SU-DHL-6 (cell line): ENCODE data around the gene ZFR2.

Source experiments
- H2AFZ ChIP-seq: fragments of 200-600 bp; sonication (generic); 2 replicates; pipeline ENCODE4 v1.6.1; 2014; ENCODE audit warnings: low read depth, mild to moderate bottlenecking, moderate library complexity, mixed read lengths, antibody characterized with exemption, low read length; ENCODE audit not compliant: severe bottlenecking
- H3F3A ChIP-seq: fragments of 200-600 bp; shearing (Covaris generic); 2 replicates; pipeline ENCODE4 v1.6.0; 2016; ENCODE audit warnings: antibody characterized with exemption, mild to moderate bottlenecking; ENCODE audit not compliant: insufficient read depth
- H3K27ac ChIP-seq: fragments of 200-600 bp; sonication (generic); 2 replicates; pipeline ENCODE4 v1.5.1; 2016; ENCODE audit warnings: low read depth, mild to moderate bottlenecking, low read length, moderate library complexity, mixed read lengths
- H3K27me3 ChIP-seq: fragments of 200-600 bp; sonication (generic), shearing (Covaris generic); 2 replicates; pipeline ENCODE4 v1.6.0; 2014; ENCODE audit warnings: mild to moderate bottlenecking, low read length
- H3K36me3 ChIP-seq: fragments of 200-600 bp; sonication (generic); 2 replicates; pipeline ENCODE4 v1.6.1; 2014; ENCODE audit warnings: mild to moderate bottlenecking, low read length, mixed read lengths
- H3K4me2 ChIP-seq: fragments of 300-600, 200-600 bp; shearing (Covaris generic), sonication (generic); 2 replicates; pipeline ENCODE4 v1.6.0; 2014; ENCODE audit warnings: low read length, low read depth, mild to moderate bottlenecking; ENCODE audit not compliant: poor library complexity, severe bottlenecking
- H3K4me3 ChIP-seq: fragments of 200-600 bp; sonication (generic); 2 replicates; pipeline ENCODE4 v1.5.1; 2014; ENCODE audit warnings: antibody characterized with exemption, low read length, mild to moderate bottlenecking, mixed read lengths; ENCODE audit not compliant: insufficient read depth, poor library complexity, severe bottlenecking
- H3K79me2 ChIP-seq: fragments of 200-600 bp; sonication (generic); 2 replicates; pipeline ENCODE4 v1.6.1; 2014; ENCODE audit warnings: mild to moderate bottlenecking, low read length, moderate library complexity; ENCODE audit not compliant: insufficient read depth
- H3K9ac ChIP-seq: fragments of 200-600 bp; sonication (generic); 2 replicates; pipeline ENCODE4 v1.7.0; 2014; ENCODE audit warnings: mild to moderate bottlenecking, low read length
- H3K9me2 ChIP-seq: fragments of 200-600 bp; sonication (generic); replicated peaks from 2 replicates; pipeline ENCODE4 v1.6.1; 2014; ENCODE audit warnings: low read length; ENCODE audit not compliant: insufficient read depth
- H3K9me3 ChIP-seq: fragments of 200-600 bp; sonication (generic); 2 replicates; pipeline ENCODE4 v1.6.1; 2014; ENCODE audit warnings: low read length, mixed read lengths; ENCODE audit not compliant: insufficient read depth
- H4K20me1 ChIP-seq: fragments of 200-600 bp; sonication (generic); 2 replicates; pipeline ENCODE4 v1.6.1; 2014; ENCODE audit warnings: low read depth, mild to moderate bottlenecking, antibody characterized with exemption, low read length, moderate library complexity, mixed read lengths
- CTCF ChIP-seq: fragments of 200-600 bp; sonication (generic); IDR thresholded peaks from one replicate; pipeline ENCODE4 v1.5.1; 2017; ENCODE audit warnings: antibody characterized with exemption, mild to moderate bottlenecking, low read length, moderate library complexity; ENCODE audit not compliant: insufficient read depth, poor library complexity, severe bottlenecking
- EZH2phosphoT487 ChIP-seq: fragments of 200-600 bp; sonication (generic), shearing (Covaris generic); conservative IDR thresholded peaks from 2 replicates; pipeline ENCODE4 v1.6.1; 2018; ENCODE audit warnings: mild to moderate bottlenecking, antibody characterized with exemption, low read length, moderate library complexity, mixed read lengths

Gene ZFR2

GRCh38 chr19:3910105-3910504 is 41.3 kb upstream of the ZFR2 start:
- H2AFZ ChIP-seq: no peak overlapping the region
- no peak overlapping the region for H3K4me2 ChIP-seq
- H4K20me1 ChIP-seq: no peaks in the 10 kb centered on the region
- no peak overlapping the region for H3K27ac ChIP-seq
- H3K9me3 ChIP-seq: peaks cover 5% of the 10 kb centered on the region; the same call in 1 of the 2 replicates
- H3K4me3 ChIP-seq: no peak overlapping the region
- no peaks in the 10 kb centered on the region for H3K79me2 ChIP-seq
- no peak overlapping the region for H3K9ac ChIP-seq
- H3K36me3 ChIP-seq: no peaks in the 10 kb centered on the region
- no peaks in the 10 kb centered on the region for H3K9me2 ChIP-seq
- no peaks in the 10 kb centered on the region for H3K27me3 ChIP-seq
- no peaks in the 10 kb centered on the region for H3F3A ChIP-seq
- TF ChIP-seq CTCF: no peak

- Histone ChIP-seq H3K79me2 (no peaks in the 10 kb centered on the region), H3K27me3 (no peaks in the 10 kb centered on the region), H4K20me1 (no peaks in the 10 kb centered on the region), H3K9me2 (no peaks in the 10 kb centered on the region), H2AFZ (no peak overlapping the region), H3K36me3 (no peaks in the 10 kb centered on the region), H3K9me3 (peaks cover 5% of the 10 kb centered on the region; the same call in 1 of the 2 replicates), H3K4me2 (no peak overlapping the region), H3K9ac (no peak overlapping the region), H3K27ac (no peak overlapping the region), H3F3A (no peaks in the 10 kb centered on the region), H3K4me3 (no peak overlapping the region)
- TF ChIP-seq CTCF: no peak
- TF ChIP-seq EZH2phosphoT487: no peak
These were observed 39.6 kb upstream of the ZFR2 start for GRCh38 chr19:3908266-3909054.

DNA sequence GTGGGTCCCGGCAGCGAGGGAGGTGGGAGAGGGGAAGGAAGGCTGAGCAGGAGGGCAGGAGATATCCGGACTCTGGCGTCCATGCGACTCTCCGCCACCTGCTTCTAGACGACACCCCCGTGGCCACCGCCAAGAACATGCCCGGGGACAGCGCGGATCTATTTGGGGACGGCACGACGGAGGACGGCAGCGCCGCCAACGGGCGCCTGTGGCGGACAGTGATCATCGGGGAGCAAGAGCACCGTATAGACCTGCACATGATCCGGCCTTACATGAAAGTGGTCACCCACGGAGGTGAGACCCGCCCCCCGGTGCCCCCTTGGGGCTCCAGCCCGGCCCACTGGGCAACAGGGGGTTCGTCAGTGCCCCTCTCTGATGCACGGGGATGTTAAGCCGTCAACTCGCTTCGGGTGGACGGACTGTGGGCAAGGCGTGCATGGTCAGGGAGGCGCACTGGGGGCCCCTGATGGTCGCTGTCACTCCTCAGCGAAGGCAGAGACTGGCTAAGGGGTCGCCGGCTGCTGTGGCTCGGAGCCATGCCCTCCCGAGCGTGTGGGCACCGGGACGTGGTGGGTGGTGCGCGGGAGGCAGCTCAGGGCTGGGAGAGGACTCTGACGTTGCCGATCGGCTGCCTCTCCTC is 38.9 kb upstream of the ZFR2 start:
- Histone ChIP-seq H3F3A (no peaks in the 10 kb centered on the region), H3K27ac (no peak overlapping the region), H3K36me3 (no peaks in the 10 kb centered on the region), H3K9me2 (no peaks in the 10 kb centered on the region), H3K79me2 (no peaks in the 10 kb centered on the region), H3K4me3 (no peak overlapping the region), H2AFZ (no peak overlapping the region), H3K4me2 (no peak overlapping the region), H3K9me3 (peaks cover 5% of the 10 kb centered on the region; the same call in 1 of the 2 replicates), H3K9ac (no peak overlapping the region), H3K27me3 (no peaks in the 10 kb centered on the region), H4K20me1 (no peaks in the 10 kb centered on the region)
- TF ChIP-seq CTCF (no peak), EZH2phosphoT487 (no peak)
